Smooth muscle cell of trachea (primary cell): Measurements from ENCODE around the gene ATP5MC3. TPM values are rescaled to one million over a fixed set of nuclear protein-coding genes. Genes with fewer than 3 reads are reported as not detected.

Experiments
- total RNA-seq: library from RNA; depleted of rRNA; stranded (reverse); fragments of >200 nt; gene quantifications from 2 replicates; pipeline ENCODE4 v1.2.1, GENCODE V29; 2014

Gene ATP5MC3
- total RNA-seq: 83.4 and 169 TPM in 2 replicates

GRCh38 chr2:175181104-175181876 lies at the start of gene ATP5MC3:
Gene ATP5MC3 (minus strand): TSS chr2:175181710. CDS start chr2:175181393, 317 bp downstream.

GRCh38 chr2:175167792-175168563 lies 13.5 kb downstream of the ATP5MC3 start, which contains the start of gene ATF2:
Gene ATF2 (minus strand): TSS chr2:175168203. CDS start chr2:175136443, 31,760 bp downstream.

Other genes starting within 250 kb of the ATP5MC3 start
- gene CHN1, start 176.3 kb downstream of the ATP5MC3 start, total RNA-seq: 47.6 and 59.2 TPM in 2 replicates
- gene ATF2, start 13.5 kb downstream of the ATP5MC3 start, total RNA-seq: 48.8 and 57.6 TPM in 2 replicates